ENCODE data around the gene CMTM3. TPM values are rescaled to one million over a fixed set of nuclear protein-coding genes. Genes with fewer than 3 reads are reported as not detected.

Gene CMTM3
- total and polyA plus RNA-seq, 9 of the 15 experiments (the other 6 are each of a cell fraction or from before 2014, with no cell fraction given): 4.6 to 33.4 (median 17.5) TPM

GRCh38 chr16:66603537-66604375 lies 748 bp upstream of the CMTM3 start (continued):
- no peak for TF ChIP-seq HOXB6 (CRISPR knock-in tag; IDR thresholded peaks at IDR 0.05; ENCODE audit: borderline replicate concordance)
- TF ChIP-seq RREB1 (CRISPR knock-in tag; IDR thresholded peaks at IDR 0.05): no peak
- TF ChIP-seq MAX (CRISPR knock-in tag; IDR thresholded peaks at IDR 0.05): peak; percentile 71
- TF ChIP-seq TEAD4 (IDR thresholded peaks at IDR 0.05; ENCODE audit: low read length): no peak
- no peak for TF ChIP-seq TEAD4 (CRISPR knock-in tag; IDR thresholded peaks at IDR 0.05; ENCODE audit: borderline replicate concordance)
- no peak for TF ChIP-seq ZNF133 (CRISPR knock-in tag; IDR thresholded peaks at IDR 0.05)
- no peak for TF ChIP-seq HNRNPUL1 (IDR thresholded peaks at IDR 0.05; ENCODE audit: low read length)
- TF ChIP-seq HES1 (IDR thresholded peaks at IDR 0.05; ENCODE audit: low read depth): no peak
- TF ChIP-seq NR3C1 (CRISPR knock-in tag; IDR thresholded peaks at IDR 0.05): no peak
- TF ChIP-seq TCF3 (CRISPR knock-in tag; IDR thresholded peaks at IDR 0.05): no peak
- TF ChIP-seq JUN (IDR thresholded peaks at IDR 0.05; ENCODE audit: borderline replicate concordance, low read depth, low read length): no peak
- no peak for TF ChIP-seq JUN (CRISPR knock-in tag; IDR thresholded peaks at IDR 0.05; ENCODE audit: borderline replicate concordance)
- TF ChIP-seq SMAD3 (CRISPR knock-in tag; conservative IDR thresholded peaks at IDR 0.05): peak; percentile 87
- TF ChIP-seq ZNF41 (CRISPR knock-in tag; conservative IDR thresholded peaks at IDR 0.05): peak; percentile 76; the same call in 1 of the 2 replicates
- TF ChIP-seq ZNF445 (CRISPR knock-in tag; IDR thresholded peaks at IDR 0.05; ENCODE audit: low read depth): 0 out of 2 replicates have a peak, but pooled peaks have one; percentile 65
- TF ChIP-seq ZNF277 (CRISPR knock-in tag; IDR thresholded peaks at IDR 0.05; ENCODE audit: borderline replicate concordance): no peak
- peak; percentile 95 for TF ChIP-seq ZNF395 (CRISPR knock-in tag; IDR thresholded peaks at IDR 0.05)
- TF ChIP-seq HNRNPLL (IDR thresholded peaks at IDR 0.05; ENCODE audit: low read depth, low read length, poor library complexity, severe bottlenecking): peak; percentile 18
